Endothelial cell of umbilical vein (primary cell): ENCODE measurements around the gene MYCL. TPM values are rescaled to one million over a fixed set of nuclear protein-coding genes. Genes with fewer than 3 reads are reported as not detected.

ENCODE experiments used
- BruUV-seq: library from RNA; stranded (reverse); fragments of 400-500 nt; replicated peaks from 2 replicates; lab custom pipeline; 2021; lab: Mats Ljungman, UMichigan
- CTCF ChIA-PET: fragments of 300-600, 350-600 bp; sonication (Branson Sonifier 250); formaldehyde crosslinking; loops from one replicate; lab custom pipeline; 2021; ENCODE audit warnings: antibody characterized with exemption, inconsistent platforms; lab: Charles Lee
- POLR2A ChIA-PET: fragments of 300-600, 350-600 bp; sonication (Branson Sonifier 250); formaldehyde crosslinking; loops from one replicate; lab custom pipeline; 2021; ENCODE audit warnings: antibody characterized with exemption, inconsistent platforms; lab: Charles Lee
- DNase-seq: peaks from one replicate; pipeline ENCODE4 v3.0.0-alpha.2; 2011; ENCODE audit warnings: low read depth, low spot score
- FAIRE-seq: peaks from 2 replicates; lab custom pipeline; 2011; peaks lifted over from hg19 to GRCh38; lab: Jason Lieb, UNC
- H2AFZ ChIP-seq: 2 replicates; pipeline ENCODE4 v1.6.0; 2012; ENCODE audit warnings: low read depth, low read length, control low read depth, inconsistent platforms
- H3K27ac ChIP-seq: 2 replicates; pipeline ENCODE4 v1.5.1; 2011; ENCODE audit warnings: low read depth, mild to moderate bottlenecking, control low read depth, low read length, moderate library complexity; ENCODE audit not compliant: insufficient read depth
- H3K27me3 ChIP-seq, 2 experiments: 2 replicates each; pipeline versions ENCODE4 v1.6.0 to v1.6.1; 2011; ENCODE audit warnings: low read length in 2 of 2, mixed read lengths in 1 of 2; ENCODE audit not compliant: control insufficient read depth in 2 of 2, insufficient read depth in 2 of 2
- H3K36me3 ChIP-seq, 2 experiments: 2 replicates in 1 of 2; 3 replicates in 1 of 2; pipeline ENCODE4 v1.5.1; 2011; ENCODE audit warnings: low read length in 2 of 2, mild to moderate bottlenecking in 1 of 2, moderate library complexity in 1 of 2; ENCODE audit not compliant: control insufficient read depth in 2 of 2, insufficient read depth in 2 of 2; ENCODE audit errors: extremely low read depth in 1 of 2
- H3K4me1 ChIP-seq: 3 replicates; pipeline ENCODE4 v1.5.1; 2011; ENCODE audit warnings: mild to moderate bottlenecking, low read length; ENCODE audit not compliant: control insufficient read depth, insufficient read depth; ENCODE audit errors: extremely low read depth
- H3K4me2 ChIP-seq: 2 replicates; pipeline ENCODE4 v1.6.1; 2011; ENCODE audit warnings: low read length, control low read depth, mixed read lengths; ENCODE audit not compliant: insufficient read depth
- H3K4me3 ChIP-seq, 3 experiments: fragments of 200-600 bp in 1 of 3; sonication (generic), shearing (Covaris generic) in 1 of 3; replicated peaks in 1 of 3; 2 replicates each; pipeline ENCODE4 v1.5.1; 2011 to 2016; ENCODE audit warnings: control low read depth in 3 of 3, low read length in 3 of 3, mild to moderate bottlenecking in 2 of 3, inconsistent platforms in 1 of 3, low read depth in 1 of 3, moderate library complexity in 1 of 3; ENCODE audit not compliant: insufficient read depth in 1 of 3
- H3K79me2 ChIP-seq: 2 replicates; pipeline ENCODE4 v1.6.0; 2012; ENCODE audit warnings: low read length, inconsistent platforms; ENCODE audit not compliant: control insufficient read depth, insufficient read depth
- H3K9ac ChIP-seq: replicated peaks from 2 replicates; pipeline ENCODE3; 2011; ENCODE audit warnings: low read length, control low read depth; ENCODE audit not compliant: insufficient read depth; ENCODE audit errors: extremely low read depth
- H3K9me1 ChIP-seq: replicated peaks from 3 replicates; pipeline ENCODE4 v1.6.0; 2011; ENCODE audit warnings: mild to moderate bottlenecking, low read length; ENCODE audit not compliant: control insufficient read depth, insufficient read depth; ENCODE audit errors: extremely low read depth
- H3K9me3 ChIP-seq: replicated peaks from 2 replicates; pipeline ENCODE4 v1.5.1; 2012; ENCODE audit warnings: low read length, inconsistent platforms; ENCODE audit not compliant: control insufficient read depth, insufficient read depth
- H4K20me1 ChIP-seq: replicated peaks from 2 replicates; pipeline ENCODE3; 2011; ENCODE audit warnings: mild to moderate bottlenecking, low read length; ENCODE audit not compliant: control insufficient read depth, insufficient read depth; ENCODE audit errors: extremely low read depth
- EZH2 ChIP-seq: IDR thresholded peaks from 2 replicates; pipeline ENCODE4 v1.6.1; 2012; ENCODE audit warnings: borderline replicate concordance, low read depth, mild to moderate bottlenecking, moderate library complexity, low read length, inconsistent platforms; ENCODE audit not compliant: severe bottlenecking
- FOS ChIP-seq: IDR thresholded peaks from 2 replicates; pipeline ENCODE4 v1.6.1; 2011; ENCODE audit warnings: mild to moderate bottlenecking, low read length, moderate library complexity, borderline replicate concordance; ENCODE audit not compliant: insufficient read depth
- GATA2 ChIP-seq: IDR thresholded peaks from 2 replicates; pipeline ENCODE4 v1.7.0; 2011; ENCODE audit warnings: low read depth, mild to moderate bottlenecking, moderate library complexity, mixed read lengths, low read length; ENCODE audit not compliant: insufficient read length, insufficient read depth
- JUN ChIP-seq: IDR thresholded peaks from 2 replicates; pipeline ENCODE4 v1.6.1; 2011; ENCODE audit warnings: borderline replicate concordance, low read depth; ENCODE audit not compliant: insufficient read length, insufficient read depth
- MYC ChIP-seq: IDR thresholded peaks from one replicate; pipeline ENCODE4 v1.6.1; 2011; ENCODE audit warnings: mild to moderate bottlenecking, low read depth, low read length
- POLR2A ChIP-seq: IDR thresholded peaks from 2 replicates; pipeline ENCODE4 v1.6.1; 2012; ENCODE audit warnings: low read depth, mild to moderate bottlenecking, control low read depth, low read length
- POLR2AphosphoS5 ChIP-seq: IDR thresholded peaks from 2 replicates; pipeline ENCODE4 v1.6.1; 2012; ENCODE audit warnings: low read depth, mild to moderate bottlenecking, control low read depth, low read length, moderate library complexity; ENCODE audit not compliant: insufficient read depth
- dilution Hi-C: fragments of 300-500 bp; cut with MboI; formaldehyde crosslinking; loops from one replicate; pipeline ENCODE4 v1.15.0; 2019; ENCODE audit warnings: low sequenced_read_pairs; ENCODE audit not compliant: extremely low pct_ligation_motif_present
- intact Hi-C: fragments of 100-400 bp; cut with micrococcal nuclease; formaldehyde crosslinking; loops from one replicate; pipeline ENCODE4 v1.10.0; 2022
- polyA plus RNA-seq, 4 experiments: library from polyadenylated mRNA; depleted of rRNA in 3 of 4; stranded (reverse) in 3 of 4; unstranded in 1 of 4; fragments of >200 nt; gene quantifications; 2 replicates each; pipeline versions ENCODE4 v1.2.1 to v1.2.3, GENCODE V29; 2011 to 2012; ENCODE audit warnings: missing spikeins in 1 of 4
- total RNA-seq: library from RNA; stranded (reverse); gene quantifications from 2 replicates; pipeline ENCODE4 v1.2.3, GENCODE V29; 2021
- TF ChIP-seq, protein P1 (sequence below): IDR thresholded peaks from 2 replicates; pipeline ENCODE4 v1.6.1; 2011; ENCODE audit not compliant: insufficient read depth, insufficient read length

Gene MYCL
- total and polyA plus RNA-seq, 2 donors (not counting 3 experiments of a cell fraction or from before 2014, with no cell fraction given): 1.3 to 2.1 TPM

DNA sequence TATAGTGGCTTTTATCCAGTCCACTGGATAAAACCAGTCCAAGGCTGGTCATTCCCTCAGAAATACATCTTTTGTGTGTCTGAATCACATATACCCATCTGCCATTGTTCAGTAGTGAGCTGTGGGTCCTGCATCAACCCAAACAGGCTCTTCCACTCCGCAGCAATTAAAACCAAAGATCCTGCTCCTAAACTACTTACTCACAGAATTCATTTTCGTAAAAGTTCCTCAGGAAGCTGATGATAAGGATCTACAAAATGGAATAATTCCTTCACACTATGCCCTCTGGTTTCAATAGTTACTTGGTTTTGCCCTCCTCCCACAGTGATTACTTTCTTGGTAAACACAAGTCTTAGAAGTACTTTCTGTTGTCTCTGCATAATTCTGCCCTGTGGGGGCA lies 48.2 kb upstream of the MYCL start:
- Histone ChIP-seq H3K36me3 (no peaks in the 10 kb centered on the region), H3K9ac (no peak overlapping the region), H3K79me2 (no peaks in the 10 kb centered on the region), H4K20me1 (no peaks in the 10 kb centered on the region), H3K4me2 (no peak overlapping the region), H2AFZ (no peak overlapping the region), H3K4me1 (no peaks in the 10 kb centered on the region), H3K9me3 (no peaks in the 10 kb centered on the region), H3K27ac (no peak overlapping the region), H3K9me1 (no peaks in the 10 kb centered on the region), H3K27me3 (peaks cover 3% of the 10 kb centered on the region in 2 experiments), H3K4me3 (no peak overlapping the region)
- FAIRE-seq (no peak), DNase-seq (no peak)
- CTCF ChIA-PET: interaction anchor here (2.2 to 3.1 kb wide), 2 partner anchors 23 to 30 kb away, joined by 8 read pairs; no protein-coding TSS in a partner anchor
- dilution Hi-C loops: no loop called here
- TF ChIP-seq, protein P1, sequence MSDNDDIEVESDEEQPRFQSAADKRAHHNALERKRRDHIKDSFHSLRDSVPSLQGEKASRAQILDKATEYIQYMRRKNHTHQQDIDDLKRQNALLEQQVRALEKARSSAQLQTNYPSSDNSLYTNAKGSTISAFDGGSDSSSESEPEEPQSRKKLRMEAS: no peak
- TF ChIP-seq FOS (no peak), JUN (no peak), EZH2 (no peak)
- no TSS peak for BruUV-seq
- intact Hi-C loops: no loop called here
- POLR2A ChIA-PET: no interaction called here

DNA sequence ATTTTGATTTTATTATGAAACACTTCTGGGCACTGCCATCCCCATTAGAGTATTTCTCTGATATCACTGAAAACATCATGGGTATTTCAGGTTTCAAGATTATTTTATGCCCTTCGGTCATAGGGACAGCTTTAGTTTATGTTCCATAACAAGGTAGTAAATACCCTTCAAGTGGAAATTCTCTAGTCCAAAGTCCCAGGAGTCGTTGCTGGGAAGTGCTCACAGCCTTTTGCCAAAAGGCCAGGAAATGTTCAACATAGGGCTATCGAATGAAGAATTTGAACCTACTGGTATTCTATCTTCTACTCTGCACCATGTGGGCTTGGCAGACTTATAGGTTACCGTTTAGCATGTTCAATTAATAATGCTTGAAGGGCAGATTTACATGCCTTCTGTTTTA lies 45.5 kb upstream of the MYCL start:
- Histone ChIP-seq H3K9me3 (no peaks in the 10 kb centered on the region), H3K4me3 (no peak overlapping the region), H3K4me1 (no peaks in the 10 kb centered on the region), H3K9me1 (no peaks in the 10 kb centered on the region), H3K36me3 (no peaks in the 10 kb centered on the region), H3K79me2 (no peaks in the 10 kb centered on the region), H3K4me2 (no peak overlapping the region), H3K27ac (no peak overlapping the region), H4K20me1 (no peaks in the 10 kb centered on the region), H3K27me3 (peaks cover 7 to 9% of the 10 kb centered on the region in 2 experiments), H2AFZ (no peak overlapping the region), H3K9ac (no peak overlapping the region)
- DNase-seq (no peak), FAIRE-seq (no peak)
- intact Hi-C loops (no loop called here), dilution Hi-C loops (no loop called here)
- ChIA-PET POLR2A (no interaction called here), CTCF (interaction anchor here (0.7 kb wide), 1 partner anchor 28 kb away, joined by 3 read pairs; no protein-coding TSS in a partner anchor)
- no TSS peak for BruUV-seq
- no peak for TF ChIP-seq POLR2AphosphoS5
- TF ChIP-seq MYC: no peak
- no peak for TF ChIP-seq FOS
- no peak for TF ChIP-seq GATA2
- no peak for TF ChIP-seq JUN
- no peak for TF ChIP-seq EZH2
- TF ChIP-seq POLR2A: no peak
